Fibroblast of villous mesenchyme (primary cell): ENCODE data around the gene PGD. TPM values are rescaled to one million over a fixed set of nuclear protein-coding genes. Genes with fewer than 3 reads are reported as not detected.

Experiments used
- DNase-seq: peaks from one replicate; pipeline ENCODE4 v3.0.0-alpha.2; 2010; ENCODE audit warnings: low read depth
- H3K4me3 ChIP-seq: 2 replicates; pipeline ENCODE4 v1.5.1; 2011; ENCODE audit warnings: low read depth, mild to moderate bottlenecking, low read length
- CTCF ChIP-seq: IDR thresholded peaks from 2 replicates; pipeline ENCODE4 v1.5.1; 2012; ENCODE audit warnings: low read depth, mild to moderate bottlenecking, low read length; ENCODE audit not compliant: insufficient read depth
- total RNA-seq: library from RNA; depleted of rRNA; stranded (reverse); fragments of >200 nt; gene quantifications from 2 replicates; pipeline ENCODE4 v1.2.3, GENCODE V29; 2012

The PGD gene
- total RNA-seq, 1 donor: 88.1 TPM

GRCh38 chr1:10384219-10384618, 14.6 kb upstream of the PGD start:
- DNase-seq: no peak
- no peak overlapping the region for H3K4me3 ChIP-seq
- no peak for TF ChIP-seq CTCF

DNA sequence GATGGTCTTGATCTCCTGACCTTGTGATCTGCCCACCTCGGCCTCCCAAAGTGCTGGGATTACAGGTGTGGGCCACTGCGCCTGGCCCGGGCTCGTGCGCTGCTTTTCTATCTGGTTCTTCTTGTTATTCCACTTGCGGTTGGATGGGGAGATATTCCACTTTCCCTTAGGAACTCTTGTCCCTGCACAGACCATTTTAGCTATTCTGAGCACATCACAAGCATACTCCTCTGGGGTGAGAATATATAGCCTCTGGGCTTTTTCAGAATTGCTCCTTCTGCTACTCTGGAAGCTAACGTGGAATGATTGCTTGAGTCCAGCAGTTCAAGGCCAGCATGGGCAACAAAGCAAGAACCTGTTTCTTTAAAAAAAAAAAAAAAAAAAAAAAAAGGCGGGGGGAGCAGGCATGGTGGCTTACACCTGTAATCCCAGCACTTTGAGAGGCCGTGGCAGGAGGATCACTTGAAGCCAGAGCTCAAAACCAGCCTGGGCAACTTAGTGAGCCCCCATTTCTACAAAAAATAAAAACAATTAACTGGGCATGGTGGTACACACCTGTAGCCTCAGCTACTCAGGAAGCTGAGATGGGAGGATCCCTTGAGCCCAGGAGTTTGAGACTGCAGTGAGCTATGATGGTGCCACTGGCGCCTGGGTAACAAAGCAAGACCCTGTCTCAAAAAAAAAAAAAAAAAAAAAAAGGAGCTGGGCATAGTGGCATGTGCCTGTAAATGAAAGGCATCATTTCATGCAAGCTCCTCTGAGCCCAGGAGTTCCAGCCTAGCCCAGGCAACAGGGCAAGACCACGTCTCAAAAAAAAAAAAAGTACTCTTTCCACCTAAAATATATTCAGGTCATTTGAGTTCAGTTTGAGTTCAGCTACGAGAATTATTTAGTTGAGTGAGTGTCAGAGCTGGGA, 11.8 kb upstream of the PGD start:
- H3K4me3 ChIP-seq: no peak overlapping the region
- no peak for TF ChIP-seq CTCF
- DNase-seq: no peak

DNA sequence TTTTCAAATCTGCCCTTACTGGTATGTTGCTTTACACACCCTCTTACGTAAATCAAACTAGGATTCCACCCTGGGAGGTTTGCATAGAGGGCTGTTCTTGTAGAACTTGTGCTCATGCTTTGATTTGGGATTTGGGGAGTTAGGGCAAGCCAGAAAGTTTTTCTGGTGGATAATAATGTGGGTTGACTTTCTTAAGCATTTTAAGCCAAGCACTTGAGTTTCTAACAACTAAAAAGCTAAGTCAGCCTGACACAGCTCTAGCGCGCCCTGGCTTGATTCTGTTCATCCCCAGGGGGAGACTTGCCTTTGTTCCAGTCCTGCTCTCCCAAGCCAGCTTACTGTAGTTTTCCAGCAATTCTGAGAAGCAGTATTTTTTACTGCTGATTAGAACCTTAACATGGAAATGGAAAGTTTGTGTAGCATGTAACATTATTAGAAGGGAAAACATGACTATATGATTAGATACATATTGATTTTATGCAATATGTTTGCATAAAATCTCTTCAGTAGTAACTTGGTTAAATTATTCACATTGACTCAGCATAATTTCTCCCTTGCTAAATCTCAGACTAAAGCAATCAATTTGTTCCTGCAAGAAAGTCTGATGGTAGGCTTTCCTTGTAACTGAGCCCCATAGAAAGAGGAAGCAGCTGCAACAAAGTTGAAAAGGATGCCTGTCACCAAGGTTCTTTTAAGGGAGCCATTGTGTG, 11.0 kb upstream of the PGD start:
- peak; percentile 77 for DNase-seq
- peak; percentile 19 for TF ChIP-seq CTCF
- no peak overlapping the region for H3K4me3 ChIP-seq

DNA sequence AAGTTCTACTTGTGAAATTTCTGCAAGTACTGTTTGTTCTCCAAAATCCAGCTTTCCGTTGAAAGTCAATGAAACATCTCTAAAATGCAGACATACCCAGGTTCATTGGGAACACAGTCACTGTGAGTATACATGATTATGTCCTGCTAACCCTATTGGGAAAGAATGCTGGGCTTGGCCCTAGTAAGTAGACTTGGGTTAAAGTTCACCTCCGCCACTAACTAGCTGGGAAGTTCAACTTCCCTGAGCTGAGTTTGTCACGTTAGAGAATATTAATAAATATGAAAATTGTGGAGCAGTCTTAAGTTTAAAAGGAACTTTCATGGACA, 10.5 kb upstream of the PGD start:
- no peak overlapping the region for H3K4me3 ChIP-seq
- no peak for TF ChIP-seq CTCF
- DNase-seq: no peak

DNA sequence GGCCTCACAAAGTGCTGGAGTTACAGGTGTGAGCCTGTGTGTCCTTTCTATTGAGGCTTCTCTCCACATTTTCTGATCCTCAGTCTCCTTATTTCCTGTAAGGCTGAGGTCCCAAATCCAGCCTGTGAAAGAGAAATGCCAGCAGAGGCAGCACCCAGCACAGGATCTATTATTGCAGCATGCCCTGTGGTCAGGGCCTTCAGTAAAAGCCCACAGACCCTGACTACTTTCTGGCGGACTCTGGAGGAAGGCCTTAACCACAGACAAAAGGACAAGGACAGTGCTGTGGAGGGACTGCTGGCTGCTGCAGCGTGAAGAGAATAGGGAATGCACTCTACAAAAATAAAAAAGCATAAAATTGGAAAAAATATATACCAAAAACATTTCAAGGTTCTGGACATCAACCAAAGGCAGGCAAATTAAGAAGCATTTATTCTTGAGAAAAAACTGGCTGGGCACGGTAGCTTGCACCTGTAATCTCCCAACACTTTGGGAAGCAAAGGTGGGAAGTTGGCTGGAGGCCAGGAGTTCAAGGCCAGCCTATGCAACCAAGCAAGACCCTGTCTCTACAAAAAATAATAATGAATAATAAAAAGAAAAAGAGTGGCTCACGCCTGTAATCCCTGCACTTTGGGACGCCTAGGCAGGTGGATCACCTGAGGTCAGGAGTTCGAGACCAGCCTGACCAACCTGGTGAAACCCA, 9.4 kb upstream of the PGD start:
- TF ChIP-seq CTCF: no peak
- no peak for DNase-seq

GRCh38 chr1:10396870-10397269, 2.0 kb upstream of the PGD start:
- H3K4me3 ChIP-seq: no peak overlapping the region
- DNase-seq: no peak
- TF ChIP-seq CTCF: no peak

More for the DNA sequence above, 9.4 kb upstream of the PGD start:
- H3K4me3 ChIP-seq: no peak overlapping the region
